HepG2 (cell line): Measurements from ENCODE around the gene PALM3. TPM values are rescaled to one million over a fixed set of nuclear protein-coding genes. Genes with fewer than 3 reads are reported as not detected.

Source experiments
- ATF2 ChIP-seq: sonication (generic); formaldehyde crosslinking; IDR thresholded peaks from 2 replicates; pipeline ENCODE4 v1.4.0; 2020; ENCODE audit warnings: missing genetic modification reagents
- EZH2 ChIP-seq: conservative IDR thresholded peaks from 2 replicates; pipeline ENCODE4 v1.6.1; 2012; ENCODE audit warnings: mild to moderate bottlenecking, low read depth, low read length, moderate library complexity
- KMT2B ChIP-seq: IDR thresholded peaks from 2 replicates; pipeline ENCODE4 v1.6.1; 2016; ENCODE audit warnings: missing genetic modification reagents, missing compliant biosample characterization
- MAFK ChIP-seq, 2 experiments: IDR thresholded peaks in 1 of 2; conservative IDR thresholded peaks in 1 of 2; 2 replicates each; pipeline ENCODE4 v1.6.1; 2011; ENCODE audit warnings: improper control_type of control experiment in 2 of 2, low read length in 2 of 2
- POLR2G ChIP-seq: fragments of 200-400 bp; formaldehyde crosslinking; IDR thresholded peaks from 2 replicates; pipeline ENCODE4 v1.6.1; 2018; ENCODE audit warnings: mild to moderate bottlenecking, low read depth, low read length, moderate library complexity
- PPARG ChIP-seq: conservative IDR thresholded peaks from 2 replicates; pipeline ENCODE4 v1.6.1; 2016; ENCODE audit warnings: missing biosample characterization, missing genetic modification reagents
- RNF2 ChIP-seq: fragments of 450-650 bp; conservative IDR thresholded peaks from 2 replicates; pipeline ENCODE4 v1.6.1; 2016; ENCODE audit warnings: low read depth
- SMAD9 ChIP-seq: sonication (generic); formaldehyde crosslinking; IDR thresholded peaks from 2 replicates; pipeline ENCODE4 v1.5.1; 2020; ENCODE audit warnings: mild to moderate bottlenecking, missing genetic modification reagents
- TBP ChIP-seq: sonication (generic); formaldehyde crosslinking; IDR thresholded peaks from 2 replicates; pipeline ENCODE4 v1.5.0; 2020; ENCODE audit warnings: missing genetic modification reagents
- ZEB1 ChIP-seq: IDR thresholded peaks from 2 replicates; pipeline ENCODE4 v1.6.1; 2012; ENCODE audit warnings: mild to moderate bottlenecking, low read depth, inconsistent platforms; ENCODE audit not compliant: insufficient replicate concordance
- ZNF274 ChIP-seq: sonication (generic); formaldehyde crosslinking; IDR thresholded peaks from 2 replicates; pipeline ENCODE4 v1.5.1; 2020; ENCODE audit warnings: mild to moderate bottlenecking, missing genetic modification reagents
- ZNF282 ChIP-seq: fragments of 450-650 bp; IDR thresholded peaks from 2 replicates; pipeline ENCODE4 v1.6.1; 2018; ENCODE audit not compliant: partially characterized antibody
- ZNF547 ChIP-seq: sonication (generic); formaldehyde crosslinking; IDR thresholded peaks from 2 replicates; pipeline ENCODE4 v1.5.1; 2020; ENCODE audit warnings: mild to moderate bottlenecking, missing genetic modification reagents
- polyA plus RNA-seq, 8 experiments: library from polyadenylated mRNA; depleted of rRNA in 3 of 8; stranded (reverse) in 7 of 8; unstranded in 1 of 8; fragments of >200 nt; fragmentation: Illumina TruSeq in 4 of 8; extraction: Trizol in 4 of 8; gene quantifications; 2 replicates each; pipeline versions ENCODE4 v1.2.1 to v1.2.3, GENCODE V29; 2011 to 2016; ENCODE audit warnings: low read depth in 4 of 8, missing spikeins in 1 of 8, mixed read lengths in 1 of 8; ENCODE audit not compliant: insufficient read depth in 1 of 8
- total RNA-seq, 5 experiments: library from RNA; depleted of rRNA; stranded (reverse); fragments of >200 nt; fragmentation: Illumina TruSeq; extraction: Trizol; gene quantifications; 2 replicates each; pipeline ENCODE4 v1.2.3, GENCODE V29; 2016; ENCODE audit warnings: low read depth in 1 of 5
- TF ChIP-seq, protein P1 (sequence below): sonication (generic); formaldehyde crosslinking; IDR thresholded peaks from 2 replicates; pipeline ENCODE4 v1.5.1; 2020; ENCODE audit warnings: mild to moderate bottlenecking, missing genetic modification reagents, moderate library complexity
- TF ChIP-seq, protein P2 (sequence below): sonication (generic); formaldehyde crosslinking; IDR thresholded peaks from 2 replicates; pipeline ENCODE4 v1.8.1; 2023; ENCODE audit warnings: missing genetic modification reagents, inconsistent platforms, borderline replicate concordance
- TF ChIP-seq, protein P3 (sequence below): sonication (generic); formaldehyde crosslinking; IDR thresholded peaks from 2 replicates; pipeline ENCODE4 v1.5.0; 2020; ENCODE audit warnings: mild to moderate bottlenecking, missing genetic modification reagents
- TF ChIP-seq, protein P4 (sequence below): IDR thresholded peaks from 2 replicates; pipeline ENCODE4 v1.6.1; 2016; ENCODE audit warnings: control low read depth
- TF ChIP-seq, protein P5 (sequence below): sonication (generic); formaldehyde crosslinking; IDR thresholded peaks from 2 replicates; pipeline ENCODE4 v1.5.0; 2020; ENCODE audit warnings: missing genetic modification reagents

Gene PALM3
- total and polyA plus RNA-seq, 2 of the 13 experiments (the other 11 are each of a cell fraction or from before 2014, with no cell fraction given): 0.79 to 2.4 TPM

DNA sequence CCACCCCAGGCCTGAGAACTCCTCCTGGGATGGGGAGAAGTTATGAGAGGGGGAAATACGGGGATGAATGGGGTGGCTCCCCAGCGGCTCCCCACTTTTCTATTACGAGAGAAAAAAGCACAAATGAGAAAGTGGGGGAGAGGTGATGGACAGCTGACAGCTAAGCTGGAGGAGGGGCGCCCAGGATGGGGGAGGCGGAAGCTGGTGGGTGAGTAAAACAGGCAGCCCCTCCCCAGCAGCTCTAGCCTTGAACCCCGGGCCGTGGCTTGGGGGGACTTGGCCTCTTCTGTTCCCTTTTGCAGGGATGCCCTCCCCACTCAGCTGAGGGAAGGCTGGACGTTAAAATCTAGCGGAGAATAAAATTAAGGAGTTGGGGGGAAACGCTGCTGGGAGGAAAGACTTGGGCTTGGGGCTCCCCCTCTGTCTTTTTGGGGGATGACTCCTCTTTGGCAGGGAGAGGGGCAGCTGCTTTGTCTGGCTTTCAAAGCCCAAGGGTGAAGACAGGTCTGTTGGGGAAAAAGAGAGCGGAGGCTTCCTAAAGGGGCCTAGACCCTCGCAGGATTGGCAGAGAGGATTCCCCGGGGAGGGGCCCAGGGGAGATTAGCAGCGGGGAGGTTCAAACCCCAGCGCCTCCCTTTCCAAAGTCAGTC, 30.1 kb upstream of the PALM3 start (continued):
- TF ChIP-seq, protein P1, sequence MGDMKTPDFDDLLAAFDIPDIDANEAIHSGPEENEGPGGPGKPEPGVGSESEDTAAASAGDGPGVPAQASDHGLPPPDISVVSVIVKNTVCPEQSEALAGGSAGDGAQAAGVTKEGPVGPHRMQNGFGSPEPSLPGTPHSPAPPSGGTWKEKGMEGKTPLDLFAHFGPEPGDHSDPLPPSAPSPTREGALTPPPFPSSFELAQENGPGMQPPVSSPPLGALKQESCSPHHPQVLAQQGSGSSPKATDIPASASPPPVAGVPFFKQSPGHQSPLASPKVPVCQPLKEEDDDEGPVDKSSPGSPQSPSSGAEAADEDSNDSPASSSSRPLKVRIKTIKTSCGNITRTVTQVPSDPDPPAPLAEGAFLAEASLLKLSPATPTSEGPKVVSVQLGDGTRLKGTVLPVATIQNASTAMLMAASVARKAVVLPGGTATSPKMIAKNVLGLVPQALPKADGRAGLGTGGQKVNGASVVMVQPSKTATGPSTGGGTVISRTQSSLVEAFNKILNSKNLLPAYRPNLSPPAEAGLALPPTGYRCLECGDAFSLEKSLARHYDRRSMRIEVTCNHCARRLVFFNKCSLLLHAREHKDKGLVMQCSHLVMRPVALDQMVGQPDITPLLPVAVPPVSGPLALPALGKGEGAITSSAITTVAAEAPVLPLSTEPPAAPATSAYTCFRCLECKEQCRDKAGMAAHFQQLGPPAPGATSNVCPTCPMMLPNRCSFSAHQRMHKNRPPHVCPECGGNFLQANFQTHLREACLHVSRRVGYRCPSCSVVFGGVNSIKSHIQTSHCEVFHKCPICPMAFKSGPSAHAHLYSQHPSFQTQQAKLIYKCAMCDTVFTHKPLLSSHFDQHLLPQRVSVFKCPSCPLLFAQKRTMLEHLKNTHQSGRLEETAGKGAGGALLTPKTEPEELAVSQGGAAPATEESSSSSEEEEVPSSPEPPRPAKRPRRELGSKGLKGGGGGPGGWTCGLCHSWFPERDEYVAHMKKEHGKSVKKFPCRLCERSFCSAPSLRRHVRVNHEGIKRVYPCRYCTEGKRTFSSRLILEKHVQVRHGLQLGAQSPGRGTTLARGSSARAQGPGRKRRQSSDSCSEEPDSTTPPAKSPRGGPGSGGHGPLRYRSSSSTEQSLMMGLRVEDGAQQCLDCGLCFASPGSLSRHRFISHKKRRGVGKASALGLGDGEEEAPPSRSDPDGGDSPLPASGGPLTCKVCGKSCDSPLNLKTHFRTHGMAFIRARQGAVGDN (CRISPR knock-in tag): no peak
- TF ChIP-seq, protein P2, sequence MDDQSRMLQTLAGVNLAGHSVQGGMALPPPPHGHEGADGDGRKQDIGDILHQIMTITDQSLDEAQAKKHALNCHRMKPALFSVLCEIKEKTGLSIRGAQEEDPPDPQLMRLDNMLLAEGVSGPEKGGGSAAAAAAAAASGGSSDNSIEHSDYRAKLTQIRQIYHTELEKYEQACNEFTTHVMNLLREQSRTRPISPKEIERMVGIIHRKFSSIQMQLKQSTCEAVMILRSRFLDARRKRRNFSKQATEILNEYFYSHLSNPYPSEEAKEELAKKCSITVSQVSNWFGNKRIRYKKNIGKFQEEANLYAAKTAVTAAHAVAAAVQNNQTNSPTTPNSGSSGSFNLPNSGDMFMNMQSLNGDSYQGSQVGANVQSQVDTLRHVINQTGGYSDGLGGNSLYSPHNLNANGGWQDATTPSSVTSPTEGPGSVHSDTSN: no peak
- no peak for TF ChIP-seq POLR2G
- TF ChIP-seq, protein P3, sequence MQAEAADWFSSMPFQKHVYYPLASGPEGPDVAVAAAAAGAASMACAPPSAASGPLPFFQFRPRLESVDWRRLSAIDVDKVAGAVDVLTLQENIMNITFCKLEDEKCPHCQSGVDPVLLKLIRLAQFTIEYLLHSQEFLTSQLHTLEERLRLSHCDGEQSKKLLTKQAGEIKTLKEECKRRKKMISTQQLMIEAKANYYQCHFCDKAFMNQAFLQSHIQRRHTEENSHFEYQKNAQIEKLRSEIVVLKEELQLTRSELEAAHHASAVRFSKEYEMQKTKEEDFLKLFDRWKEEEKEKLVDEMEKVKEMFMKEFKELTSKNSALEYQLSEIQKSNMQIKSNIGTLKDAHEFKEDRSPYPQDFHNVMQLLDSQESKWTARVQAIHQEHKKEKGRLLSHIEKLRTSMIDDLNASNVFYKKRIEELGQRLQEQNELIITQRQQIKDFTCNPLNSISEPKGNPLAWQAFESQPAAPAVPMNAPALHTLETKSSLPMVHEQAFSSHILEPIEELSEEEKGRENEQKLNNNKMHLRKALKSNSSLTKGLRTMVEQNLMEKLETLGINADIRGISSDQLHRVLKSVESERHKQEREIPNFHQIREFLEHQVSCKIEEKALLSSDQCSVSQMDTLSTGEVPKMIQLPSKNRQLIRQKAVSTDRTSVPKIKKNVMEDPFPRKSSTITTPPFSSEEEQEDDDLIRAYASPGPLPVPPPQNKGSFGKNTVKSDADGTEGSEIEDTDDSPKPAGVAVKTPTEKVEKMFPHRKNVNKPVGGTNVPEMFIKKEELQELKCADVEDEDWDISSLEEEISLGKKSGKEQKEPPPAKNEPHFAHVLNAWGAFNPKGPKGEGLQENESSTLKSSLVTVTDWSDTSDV (CRISPR knock-in tag): no peak
- no peak for TF ChIP-seq RNF2
- no peak for TF ChIP-seq KMT2B
- no peak for TF ChIP-seq ATF2 (CRISPR knock-in tag)
- no peak for TF ChIP-seq ZNF274
- no peak for TF ChIP-seq ZNF547 (CRISPR knock-in tag)
- no peak for TF ChIP-seq TBP (CRISPR knock-in tag)
- TF ChIP-seq ZNF282: no peak
- TF ChIP-seq, protein P4, sequence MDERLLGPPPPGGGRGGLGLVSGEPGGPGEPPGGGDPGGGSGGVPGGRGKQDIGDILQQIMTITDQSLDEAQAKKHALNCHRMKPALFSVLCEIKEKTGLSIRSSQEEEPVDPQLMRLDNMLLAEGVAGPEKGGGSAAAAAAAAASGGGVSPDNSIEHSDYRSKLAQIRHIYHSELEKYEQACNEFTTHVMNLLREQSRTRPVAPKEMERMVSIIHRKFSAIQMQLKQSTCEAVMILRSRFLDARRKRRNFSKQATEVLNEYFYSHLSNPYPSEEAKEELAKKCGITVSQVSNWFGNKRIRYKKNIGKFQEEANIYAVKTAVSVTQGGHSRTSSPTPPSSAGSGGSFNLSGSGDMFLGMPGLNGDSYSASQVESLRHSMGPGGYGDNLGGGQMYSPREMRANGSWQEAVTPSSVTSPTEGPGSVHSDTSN (CRISPR knock-in tag): peak; percentile 37; the same call in 1 of the 2 replicates
- TF ChIP-seq SMAD9 (CRISPR knock-in tag): no peak
- TF ChIP-seq MAFK (conservative IDR thresholded peaks at IDR 0.05 in 1 of 2, IDR thresholded peaks at IDR 0.05 in 1 of 2; ENCODE audit: low read length in 2 of 2): no peak
- TF ChIP-seq, protein P5, sequence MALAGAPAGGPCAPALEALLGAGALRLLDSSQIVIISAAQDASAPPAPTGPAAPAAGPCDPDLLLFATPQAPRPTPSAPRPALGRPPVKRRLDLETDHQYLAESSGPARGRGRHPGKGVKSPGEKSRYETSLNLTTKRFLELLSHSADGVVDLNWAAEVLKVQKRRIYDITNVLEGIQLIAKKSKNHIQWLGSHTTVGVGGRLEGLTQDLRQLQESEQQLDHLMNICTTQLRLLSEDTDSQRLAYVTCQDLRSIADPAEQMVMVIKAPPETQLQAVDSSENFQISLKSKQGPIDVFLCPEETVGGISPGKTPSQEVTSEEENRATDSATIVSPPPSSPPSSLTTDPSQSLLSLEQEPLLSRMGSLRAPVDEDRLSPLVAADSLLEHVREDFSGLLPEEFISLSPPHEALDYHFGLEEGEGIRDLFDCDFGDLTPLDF (CRISPR knock-in tag): no peak
- no peak for TF ChIP-seq EZH2
- no peak for TF ChIP-seq ZEB1
- peak; percentile 64; the same call in 1 of the 2 replicates for TF ChIP-seq PPARG (CRISPR knock-in tag)
